ENCODE results near the gene RREB1. TPM values are rescaled to one million over a fixed set of nuclear protein-coding genes. Genes with fewer than 3 reads are reported as not detected.

RREB1 gene
- total and polyA plus RNA-seq, 2 donors (not counting 3 experiments of a cell fraction or from before 2014, with no cell fraction given): 3.7 to 33.0 TPM

- Histone ChIP-seq H3K9me1 (replicated peaks; ENCODE audit: control insufficient read depth, extremely low read depth, insufficient read depth, low read length) (no peaks in the 10 kb centered on the region), H3K4me2 (ENCODE audit: insufficient read depth, low read length) (no peak overlapping the region), H3K9me3 (replicated peaks; ENCODE audit: control insufficient read depth, insufficient read depth, low read length) (no peaks in the 10 kb centered on the region), H3K27ac (ENCODE audit: insufficient read depth, low read depth, low read length) (no peak overlapping the region), H2AFZ (ENCODE audit: low read depth, low read length) (no peak overlapping the region), H3K27me3 (ENCODE audit: control insufficient read depth in 2 of 2, insufficient read depth in 2 of 2, low read length in 2 of 2) (no peaks in the 10 kb centered on the region), H3K4me1 (ENCODE audit: control insufficient read depth, extremely low read depth, insufficient read depth, low read length) (no peaks in the 10 kb centered on the region), H3K9ac (replicated peaks; ENCODE audit: extremely low read depth, insufficient read depth, low read length) (no peak overlapping the region), H3K79me2 (ENCODE audit: control insufficient read depth, insufficient read depth, low read length) (no peaks in the 10 kb centered on the region), H3K36me3 (ENCODE audit: control insufficient read depth in 2 of 2, extremely low read depth in 1 of 2, insufficient read depth in 2 of 2, low read length in 2 of 2) (peaks cover 9 to 49% of the 10 kb centered on the region in 2 experiments), H3K4me3 (replicated peaks in 1 of 3; ENCODE audit: insufficient read depth in 1 of 3, low read depth in 1 of 3, low read length in 3 of 3) (no peak overlapping the region), H4K20me1 (replicated peaks; ENCODE audit: control insufficient read depth, extremely low read depth, insufficient read depth, low read length) (no peaks in the 10 kb centered on the region)
- FAIRE-seq: no peak
- dilution Hi-C loops (cut with MboI; ENCODE audit: extremely low pct_ligation_motif_present, low sequenced_read_pairs): no loop called here
- DNase-seq (ENCODE audit: low read depth, low spot score): no peak
- intact Hi-C loops (cut with micrococcal nuclease): no loop called here
- no TSS peak for BruUV-seq (replicated peaks)
- CTCF ChIA-PET: no interaction called here
- TF ChIP-seq MAX (IDR thresholded peaks at IDR 0.05; ENCODE audit: insufficient read depth, insufficient read length) (no peak), MYC (IDR thresholded peaks at IDR 0.05; ENCODE audit: low read depth, low read length) (no peak), POLR2A (IDR thresholded peaks at IDR 0.05; ENCODE audit: low read depth, low read length) (no peak), GATA2 (IDR thresholded peaks at IDR 0.05; ENCODE audit: insufficient read depth, insufficient read length, low read depth, low read length) (no peak), POLR2AphosphoS5 (IDR thresholded peaks at IDR 0.05; ENCODE audit: insufficient read depth, low read depth, low read length) (no peak), FOS (IDR thresholded peaks at IDR 0.05; ENCODE audit: borderline replicate concordance, insufficient read depth, low read length) (no peak)
- POLR2A ChIA-PET: no interaction called here
These were observed 140.1 kb downstream of the RREB1 start for GRCh38 chr6:7247828-7248227.

GRCh38 chr6:7249391-7249790 lies 141.6 kb downstream of the RREB1 start:
- CTCF ChIA-PET: interaction anchor here (1.1 to 1.9 kb wide), 5 partner anchors 490 to 575 kb away, joined by 3 to 5 read pairs (median 3); no protein-coding TSS in a partner anchor
- DNase-seq (ENCODE audit: low read depth, low spot score): no peak
- H2AFZ ChIP-seq (ENCODE audit: low read depth, low read length): no peak overlapping the region
- no TSS peak for BruUV-seq (replicated peaks)
- no peaks in the 10 kb centered on the region for H3K4me1 ChIP-seq (ENCODE audit: control insufficient read depth, extremely low read depth, insufficient read depth, low read length)
- no peaks in the 10 kb centered on the region for H3K27me3 ChIP-seq (ENCODE audit: control insufficient read depth in 2 of 2, insufficient read depth in 2 of 2, low read length in 2 of 2)
- no peak overlapping the region for H3K9ac ChIP-seq (replicated peaks; ENCODE audit: extremely low read depth, insufficient read depth, low read length)
- POLR2A ChIA-PET: no interaction called here
- intact Hi-C loops (cut with micrococcal nuclease) (no loop called here), dilution Hi-C loops (cut with MboI; ENCODE audit: extremely low pct_ligation_motif_present, low sequenced_read_pairs) (no loop called here)
- FAIRE-seq: no peak
- H3K9me3 ChIP-seq (replicated peaks; ENCODE audit: control insufficient read depth, insufficient read depth, low read length): no peaks in the 10 kb centered on the region
- no peaks in the 10 kb centered on the region for H3K9me1 ChIP-seq (replicated peaks; ENCODE audit: control insufficient read depth, extremely low read depth, insufficient read depth, low read length)
- H3K36me3 ChIP-seq (ENCODE audit: control insufficient read depth in 2 of 2, extremely low read depth in 1 of 2, insufficient read depth in 2 of 2, low read length in 2 of 2): peaks cover 9 to 49% of the 10 kb centered on the region in 2 experiments
- H3K4me3 ChIP-seq (replicated peaks in 1 of 3; ENCODE audit: insufficient read depth in 1 of 3, low read depth in 1 of 3, low read length in 3 of 3): no peak overlapping the region
- H3K27ac ChIP-seq (ENCODE audit: insufficient read depth, low read depth, low read length): no peak overlapping the region
- H4K20me1 ChIP-seq (replicated peaks; ENCODE audit: control insufficient read depth, extremely low read depth, insufficient read depth, low read length): no peaks in the 10 kb centered on the region
- TF ChIP-seq POLR2A (IDR thresholded peaks at IDR 0.05; ENCODE audit: low read depth, low read length) (no peak), GATA2 (IDR thresholded peaks at IDR 0.05; ENCODE audit: insufficient read depth, insufficient read length, low read depth, low read length) (no peak), POLR2AphosphoS5 (IDR thresholded peaks at IDR 0.05; ENCODE audit: insufficient read depth, low read depth, low read length) (no peak), MYC (IDR thresholded peaks at IDR 0.05; ENCODE audit: low read depth, low read length) (no peak)
- H3K4me2 ChIP-seq (ENCODE audit: insufficient read depth, low read length): no peak overlapping the region
- no peaks in the 10 kb centered on the region for H3K79me2 ChIP-seq (ENCODE audit: control insufficient read depth, insufficient read depth, low read length)

Data from endothelial cell of umbilical vein (primary cell).